T-helper 2 cell treated with Interferon-gamma antibody and Interleukin-4, amounts not matched to agents 5 μg/mL and 100 μg/mL, for 36 hours (primary cell): ENCODE measurements around the gene RAB5A.
"Not testable (repeated sequence)": the region's sequence is repeated elsewhere in the genome, so short reads cannot be mapped to it uniquely, and the experiment has no call there.

Experiments
- DNase-seq: peaks from one replicate; pipeline ENCODE4 v3.0.0; 2021; ENCODE audit warnings: low spot score
- H3K27ac Mint-ChIP-seq: one replicate; pipeline ENCODE4 v1.8.0; 2021; ENCODE audit warnings: mild to moderate bottlenecking, mixed read lengths
- H3K27me3 Mint-ChIP-seq: one replicate; pipeline ENCODE4 v1.8.0; 2021; ENCODE audit warnings: low read depth, mixed read lengths
- H3K36me3 Mint-ChIP-seq: one replicate; pipeline ENCODE4 v1.8.0; 2021; ENCODE audit warnings: low read depth, mixed read lengths
- H3K4me1 Mint-ChIP-seq: one replicate; pipeline ENCODE4 v1.8.0; 2021; ENCODE audit warnings: low read depth, mixed read lengths
- H3K4me3 Mint-ChIP-seq: one replicate; pipeline ENCODE4 v1.8.0; 2022; ENCODE audit warnings: mild to moderate bottlenecking, moderate library complexity, mixed read lengths
- H3K9me3 Mint-ChIP-seq: one replicate; pipeline ENCODE4 v1.8.0; 2021; ENCODE audit warnings: mixed read lengths

Gene RAB5A

DNA sequence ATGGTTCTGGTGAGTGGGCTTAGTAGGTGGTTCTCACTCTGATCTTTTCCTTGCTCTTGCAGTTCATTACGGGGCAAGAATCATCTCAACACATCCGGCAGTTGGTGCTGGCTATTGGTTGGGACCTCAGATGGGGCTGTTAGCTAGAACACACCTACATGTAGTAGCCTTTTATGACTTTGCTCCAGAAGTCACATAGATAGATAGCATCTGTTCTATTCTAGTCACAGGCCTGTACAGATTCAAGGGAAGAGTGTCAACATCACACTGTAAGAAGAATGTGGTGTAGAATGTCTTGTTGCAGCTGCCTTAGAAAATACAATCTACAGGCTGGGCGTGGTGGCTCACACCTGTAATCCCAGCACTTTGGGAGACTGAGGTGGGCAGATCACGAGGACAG lies 15.1 kb downstream of the RAB5A start:
- DNase-seq, result no peak
- H3K9me3 Mint-ChIP-seq, result no peaks in the 10 kb centered on the region
- H3K36me3 Mint-ChIP-seq, result peaks cover 22% of the 10 kb centered on the region
- no peaks in the 10 kb centered on the region for H3K27me3 Mint-ChIP-seq
- no peak overlapping the region for H3K4me3 Mint-ChIP-seq
- H3K27ac Mint-ChIP-seq, result no peak overlapping the region
- H3K4me1 Mint-ChIP-seq, result peaks cover 7% of the 10 kb centered on the region

DNA sequence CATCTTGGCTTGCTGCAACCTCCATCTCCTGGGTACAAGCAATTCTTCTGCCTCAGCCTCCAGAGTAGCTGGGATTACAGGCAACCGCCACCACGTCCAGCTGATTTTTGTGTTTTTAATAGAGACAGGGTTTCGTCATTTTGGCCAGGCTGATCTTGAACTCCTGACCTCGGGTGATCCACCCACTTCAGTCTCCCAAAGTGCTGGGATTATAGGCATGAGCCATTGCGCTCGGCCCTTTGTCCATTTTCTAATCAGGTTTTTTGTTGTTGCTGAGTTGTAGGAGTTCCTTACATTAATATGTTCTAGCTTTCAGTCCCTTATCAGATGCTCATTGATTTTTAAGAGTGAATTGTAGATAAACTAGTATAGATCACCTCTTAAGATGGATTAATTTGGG lies 20.3 kb downstream of the RAB5A start:
- peaks cover 20% of the 10 kb centered on the region for H3K36me3 Mint-ChIP-seq

DNA sequence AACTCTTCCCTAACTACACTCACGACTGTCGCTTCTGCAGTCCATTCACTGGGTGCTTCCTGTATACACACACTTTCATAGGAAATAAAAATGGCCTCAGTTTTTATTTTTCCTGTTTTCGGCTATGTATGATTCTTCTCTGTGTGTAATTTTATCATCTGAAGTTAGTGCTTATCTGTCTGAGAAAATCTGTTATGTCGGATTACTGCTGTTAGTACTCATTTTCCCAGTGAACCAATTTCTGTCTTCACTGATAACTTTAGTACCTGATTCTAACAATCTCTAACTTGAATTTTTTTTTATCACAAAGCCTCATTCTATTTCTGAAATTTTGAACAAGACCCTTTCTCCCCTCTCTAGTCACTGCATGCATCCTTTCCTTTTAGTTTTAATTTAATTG lies 20.9 kb downstream of the RAB5A start:
- H3K27ac Mint-ChIP-seq, result no peak overlapping the region
- no peaks in the 10 kb centered on the region for H3K27me3 Mint-ChIP-seq
- no peak overlapping the region for H3K4me3 Mint-ChIP-seq
- peaks cover 6% of the 10 kb centered on the region for H3K4me1 Mint-ChIP-seq
- no peak for DNase-seq
- peaks cover 16% of the 10 kb centered on the region for H3K36me3 Mint-ChIP-seq
- no peaks in the 10 kb centered on the region for H3K9me3 Mint-ChIP-seq

More for the DNA sequence above, 20.3 kb downstream of the RAB5A start:
- no peak overlapping the region for H3K4me3 Mint-ChIP-seq
- H3K4me1 Mint-ChIP-seq, result peaks cover 6% of the 10 kb centered on the region
- H3K27ac Mint-ChIP-seq, result no peak overlapping the region
- no peaks in the 10 kb centered on the region for H3K27me3 Mint-ChIP-seq
- H3K9me3 Mint-ChIP-seq, result no peaks in the 10 kb centered on the region
- no peak for DNase-seq

DNA sequence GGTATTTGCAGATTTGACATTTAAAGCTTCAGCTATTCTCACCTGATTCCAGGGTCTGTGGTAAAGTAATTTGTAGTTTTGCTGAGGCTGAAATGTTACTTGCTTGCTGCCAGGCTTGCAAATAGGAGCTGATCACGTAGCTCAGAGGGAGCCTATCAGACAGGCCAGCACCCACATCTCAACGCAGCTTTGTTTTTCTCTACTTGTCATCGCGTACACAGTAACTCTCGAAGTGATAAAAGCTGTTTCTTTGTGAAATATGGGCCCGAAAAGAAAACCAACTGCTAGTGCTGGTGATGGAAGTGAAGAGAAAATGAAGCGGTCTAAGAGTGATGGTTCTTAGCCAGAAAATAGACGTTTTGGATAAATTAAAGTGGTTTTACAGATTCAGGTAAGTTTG lies 23.4 kb downstream of the RAB5A start:
- no peak overlapping the region for H3K27ac Mint-ChIP-seq
- no peaks in the 10 kb centered on the region for H3K9me3 Mint-ChIP-seq
- peaks cover 24% of the 10 kb centered on the region for H3K36me3 Mint-ChIP-seq
- peaks cover 6% of the 10 kb centered on the region for H3K4me1 Mint-ChIP-seq
- DNase-seq, result no peak
- H3K27me3 Mint-ChIP-seq, result no peaks in the 10 kb centered on the region
- no peak overlapping the region for H3K4me3 Mint-ChIP-seq

DNA sequence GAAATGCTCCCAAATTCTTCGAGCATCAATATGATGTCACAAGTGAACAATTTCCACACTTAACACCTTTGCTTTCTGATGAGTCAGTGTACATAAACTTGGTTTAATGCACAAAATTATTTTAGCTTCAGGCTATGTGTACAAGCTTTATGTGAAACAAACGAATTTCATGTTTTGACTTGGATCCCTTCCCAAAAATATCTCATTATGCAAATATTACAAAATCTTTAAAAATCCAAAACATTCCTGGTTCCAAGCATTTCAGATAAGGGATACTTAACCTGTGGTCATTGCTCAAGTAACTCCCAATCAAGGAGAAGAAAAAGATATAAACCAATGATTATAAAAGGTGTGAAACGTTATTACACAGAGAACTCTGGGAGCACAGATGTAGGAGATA lies 25.2 kb downstream of the RAB5A start:
- H3K36me3 Mint-ChIP-seq, result peaks cover 30% of the 10 kb centered on the region
- H3K9me3 Mint-ChIP-seq, result no peaks in the 10 kb centered on the region
- no peak overlapping the region for H3K4me3 Mint-ChIP-seq
- peaks cover 4% of the 10 kb centered on the region for H3K4me1 Mint-ChIP-seq
- no peak for DNase-seq
- H3K27ac Mint-ChIP-seq, result no peak overlapping the region
- no peaks in the 10 kb centered on the region for H3K27me3 Mint-ChIP-seq

DNA sequence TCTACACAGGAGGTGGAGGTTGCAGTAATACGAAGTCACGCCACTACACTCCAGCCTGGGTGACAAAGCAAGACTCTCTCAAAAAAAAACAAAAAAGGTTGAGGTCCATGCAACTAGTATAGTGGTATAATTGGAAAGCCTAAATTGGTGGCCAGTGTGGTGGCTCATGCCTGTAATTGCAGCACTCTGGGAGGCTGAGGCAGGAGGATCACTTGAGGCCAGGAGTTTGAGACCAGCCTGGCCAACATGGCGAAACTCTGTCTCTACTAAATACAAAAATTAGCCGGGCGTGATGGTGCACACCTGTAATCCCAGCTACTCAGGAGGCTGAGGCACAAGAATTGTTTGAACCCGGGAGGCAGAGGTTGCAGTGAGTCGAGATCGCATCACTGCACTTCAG lies 42.0 kb downstream of the RAB5A start:
- not testable (repeated sequence) for H3K4me1 Mint-ChIP-seq, H3K27me3 Mint-ChIP-seq, H3K27ac Mint-ChIP-seq, H3K9me3 Mint-ChIP-seq, H3K36me3 Mint-ChIP-seq, DNase-seq, H3K4me3 Mint-ChIP-seq

DNA sequence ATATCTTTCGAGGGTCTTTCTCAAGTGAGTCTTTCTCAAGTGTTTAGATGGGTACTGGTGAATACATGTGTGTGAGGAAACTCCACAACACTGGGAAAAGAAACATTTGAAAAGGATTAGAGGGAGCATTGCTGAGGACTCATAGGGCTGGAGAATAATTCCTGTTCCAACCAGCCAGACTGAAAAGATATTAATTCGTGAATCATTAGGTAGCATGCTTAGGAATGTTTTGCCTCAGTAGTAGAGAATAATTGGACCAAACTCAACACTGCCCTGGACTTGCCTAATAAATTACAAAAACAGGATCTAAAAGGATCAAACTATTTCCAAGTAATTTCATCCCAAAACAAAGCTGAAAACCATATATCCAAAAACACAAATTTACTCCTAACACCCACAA lies 47.9 kb downstream of the RAB5A start:
- Mint-ChIP-seq H3K4me3 (no peak overlapping the region), H3K27ac (no peak overlapping the region), H3K9me3 (no peaks in the 10 kb centered on the region), H3K36me3 (peaks cover 2% of the 10 kb centered on the region), H3K27me3 (no peaks in the 10 kb centered on the region), H3K4me1 (no peaks in the 10 kb centered on the region)
- DNase-seq, result no peak

DNA sequence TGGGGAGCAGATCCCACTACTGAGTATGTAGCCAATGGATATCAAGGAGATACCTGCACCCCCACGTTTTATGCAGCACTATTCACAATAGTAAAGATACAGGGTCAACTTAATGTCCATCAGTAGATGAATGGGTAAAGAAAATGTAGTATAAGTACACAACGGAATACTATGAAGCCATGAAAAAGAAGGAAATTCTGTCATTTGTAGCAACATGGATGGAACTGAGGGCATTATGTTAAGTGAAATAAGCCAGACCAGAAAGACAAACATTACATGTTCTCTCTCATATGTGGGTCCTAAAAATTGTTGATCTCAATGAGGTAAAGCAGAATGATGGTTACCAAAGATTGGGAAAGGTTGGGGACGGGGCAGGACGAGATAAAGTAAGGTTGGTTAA lies 50.6 kb downstream of the RAB5A start:
- H3K27me3 Mint-ChIP-seq, result no peaks in the 10 kb centered on the region
- H3K9me3 Mint-ChIP-seq, result no peaks in the 10 kb centered on the region
- DNase-seq, result no peak
- no peaks in the 10 kb centered on the region for H3K4me1 Mint-ChIP-seq
- H3K27ac Mint-ChIP-seq, result no peak overlapping the region
- peaks cover 2% of the 10 kb centered on the region for H3K36me3 Mint-ChIP-seq
- H3K4me3 Mint-ChIP-seq, result no peak overlapping the region

DNA sequence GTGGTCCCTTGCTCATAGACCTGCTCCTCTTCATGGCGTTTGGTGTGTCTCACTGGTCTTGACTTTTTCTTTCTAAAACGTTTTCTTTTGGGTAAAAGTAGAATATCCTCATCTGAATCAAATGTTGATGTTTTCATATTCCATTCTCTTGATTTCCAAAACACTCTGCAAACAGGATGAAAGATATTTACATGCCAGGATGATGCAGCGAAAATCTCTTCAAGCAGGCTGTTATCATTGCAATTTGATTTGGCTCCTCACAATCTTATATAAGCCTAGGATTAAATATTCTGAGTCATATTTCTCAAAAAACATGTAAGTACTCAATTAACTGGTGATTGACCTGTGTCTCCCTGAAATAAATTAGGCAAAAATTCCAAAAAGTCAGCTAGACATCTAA lies 55.0 kb downstream of the RAB5A start:
- H3K27me3 Mint-ChIP-seq, result no peaks in the 10 kb centered on the region
- H3K27ac Mint-ChIP-seq, result no peak overlapping the region
- no peaks in the 10 kb centered on the region for H3K36me3 Mint-ChIP-seq
- no peak overlapping the region for H3K4me3 Mint-ChIP-seq
- H3K9me3 Mint-ChIP-seq, result no peaks in the 10 kb centered on the region
- DNase-seq, result no peak
- H3K4me1 Mint-ChIP-seq, result no peaks in the 10 kb centered on the region

DNA sequence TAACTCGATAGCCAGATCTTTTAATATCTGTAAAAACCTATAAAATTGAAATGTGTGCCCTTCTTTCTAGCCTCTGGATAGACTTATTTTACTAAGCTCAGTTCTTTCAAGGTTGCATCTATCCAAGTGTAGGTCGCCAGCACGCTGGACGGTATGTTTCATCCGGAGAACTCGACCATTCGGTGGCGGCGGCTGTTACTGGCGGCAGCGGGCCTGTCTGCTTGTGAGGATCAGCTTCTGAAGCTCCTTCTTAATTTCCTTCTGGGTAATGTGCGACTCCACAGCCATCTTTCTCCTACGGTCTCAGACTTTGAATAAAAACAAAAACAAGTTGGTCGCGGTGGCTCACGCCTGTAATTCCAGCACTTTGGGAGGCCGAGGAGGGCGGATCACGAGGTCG lies 61.1 kb downstream of the RAB5A start:
- DNase-seq, result no peak
- no peaks in the 10 kb centered on the region for H3K27me3 Mint-ChIP-seq
- H3K36me3 Mint-ChIP-seq, result no peaks in the 10 kb centered on the region
- no peaks in the 10 kb centered on the region for H3K4me1 Mint-ChIP-seq
- no peaks in the 10 kb centered on the region for H3K9me3 Mint-ChIP-seq
- H3K27ac Mint-ChIP-seq, result no peak overlapping the region
- no peak overlapping the region for H3K4me3 Mint-ChIP-seq

DNA sequence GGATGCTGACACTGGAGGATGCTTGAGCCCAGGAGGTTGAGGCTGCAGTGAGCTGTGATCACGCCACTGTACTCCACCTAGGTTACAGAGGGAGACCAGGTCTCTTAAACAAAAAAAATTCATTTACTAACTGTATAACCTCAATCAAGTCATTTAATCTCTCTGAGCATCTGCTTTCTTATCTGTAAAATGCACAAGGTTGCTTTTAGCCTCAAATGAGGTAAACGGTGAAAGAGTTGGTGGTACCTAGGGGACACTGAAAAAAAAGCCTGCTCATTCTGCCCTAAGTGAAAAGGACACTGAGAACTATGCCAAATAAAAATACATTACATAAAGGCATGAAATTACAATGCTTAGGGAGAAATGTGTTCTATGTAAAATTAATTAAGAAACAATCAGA lies 61.7 kb downstream of the RAB5A start:
- Mint-ChIP-seq H3K4me3 (no peak overlapping the region), H3K27ac (no peak overlapping the region), H3K4me1 (no peaks in the 10 kb centered on the region), H3K36me3 (no peaks in the 10 kb centered on the region), H3K27me3 (no peaks in the 10 kb centered on the region), H3K9me3 (no peaks in the 10 kb centered on the region)
- DNase-seq, result no peak

DNA sequence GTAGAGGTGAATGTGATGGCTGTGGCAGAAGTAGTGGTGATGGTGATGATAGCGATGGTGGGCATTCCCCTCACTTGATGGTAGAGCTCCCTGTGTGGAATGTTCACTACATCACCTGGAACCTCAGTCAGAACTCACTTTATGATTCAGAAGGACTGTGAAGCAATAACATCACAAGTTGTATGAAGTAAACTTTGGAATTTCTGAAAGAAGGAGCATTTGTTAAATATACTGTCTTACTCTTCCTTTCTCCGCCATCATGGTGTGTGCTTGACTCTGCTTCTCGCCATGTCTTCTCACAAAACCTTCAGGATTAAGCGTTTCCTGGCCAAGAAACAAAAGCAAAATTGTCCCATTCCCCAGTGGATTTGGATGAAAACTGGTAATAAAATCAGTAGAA lies 65.3 kb downstream of the RAB5A start, which contains the start of gene PP2D1:
TSS of gene PP2D1 (minus strand) at position 101 of the 400 bp plus-strand sequence. CDS start 192 bp downstream, outside the sequence.
- no peak within 1 kb of the TSS for H3K27ac Mint-ChIP-seq

DNA sequence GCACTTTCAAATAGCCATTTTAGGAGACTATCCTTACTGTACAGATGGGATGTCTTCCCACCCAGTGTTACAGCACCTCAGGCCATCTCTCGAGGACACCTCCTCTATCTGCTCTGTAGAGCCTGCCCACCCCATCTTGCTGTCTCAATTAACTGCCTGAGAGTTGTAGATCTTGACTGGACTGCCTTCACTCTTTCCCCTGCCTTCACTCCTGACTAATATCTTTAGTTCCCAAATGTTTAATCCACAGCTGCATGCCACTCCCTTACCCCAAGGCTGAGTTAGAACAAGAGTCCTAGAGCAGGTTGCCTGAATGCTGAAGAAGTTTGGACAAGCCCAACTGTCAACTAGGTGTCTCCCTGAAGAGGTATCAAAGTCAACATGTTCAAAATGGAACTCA lies 66.5 kb downstream of the RAB5A start:
- Mint-ChIP-seq H3K36me3 (no peaks in the 10 kb centered on the region), H3K9me3 (no peaks in the 10 kb centered on the region), H3K4me3 (no peak overlapping the region), H3K27ac (no peak overlapping the region), H3K27me3 (no peaks in the 10 kb centered on the region), H3K4me1 (no peaks in the 10 kb centered on the region)
- DNase-seq, result no peak

More for the DNA sequence above, 65.3 kb downstream of the RAB5A start, which contains the start of gene PP2D1:
- Mint-ChIP-seq H3K27me3 (no peaks in the 10 kb centered on the region), H3K36me3 (no peaks in the 10 kb centered on the region), H3K4me1 (no peaks in the 10 kb centered on the region), H3K9me3 (no peaks in the 10 kb centered on the region), H3K4me3 (no peak within 1 kb of the TSS)
- no peak for DNase-seq

DNA sequence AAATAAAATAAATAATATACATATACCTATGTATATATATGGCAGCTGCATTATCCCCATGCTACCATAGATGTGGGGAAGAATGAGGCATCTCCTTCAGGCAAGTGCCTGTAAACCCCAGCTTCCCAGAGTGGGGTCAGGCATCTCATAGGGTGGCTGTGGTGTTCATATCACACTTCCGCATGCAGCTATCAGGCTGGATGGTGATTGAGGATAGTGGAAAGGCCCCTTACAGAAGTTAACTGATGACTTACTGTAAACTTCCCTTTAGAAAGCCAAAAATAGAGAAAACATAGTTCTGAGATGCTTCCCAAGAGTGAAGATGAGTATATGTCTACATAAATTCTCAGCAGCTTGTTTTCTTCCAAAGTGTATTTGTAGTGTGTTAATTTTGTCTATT lies 68.6 kb downstream of the RAB5A start:
- no peak overlapping the region for H3K27ac Mint-ChIP-seq
- no peaks in the 10 kb centered on the region for H3K36me3 Mint-ChIP-seq
- no peak overlapping the region for H3K4me3 Mint-ChIP-seq

DNA sequence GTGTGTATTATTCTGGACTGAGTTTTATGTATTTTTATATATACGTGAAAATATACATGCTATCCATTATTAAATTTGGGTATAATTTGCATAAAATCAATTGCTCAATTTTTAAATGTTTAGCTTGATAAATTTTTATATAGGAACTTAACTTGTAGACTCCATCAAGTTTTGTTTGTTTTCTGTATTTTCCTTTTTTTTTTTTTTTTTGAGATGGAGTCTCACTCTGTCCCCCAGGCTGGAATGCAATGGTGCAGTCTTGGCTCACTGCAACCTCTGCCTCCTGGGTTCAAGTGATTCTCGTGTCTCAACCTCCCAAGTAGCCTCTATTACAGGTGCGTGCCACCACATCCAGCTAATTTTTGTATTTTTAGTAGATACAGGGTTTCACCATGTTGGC lies 69.2 kb downstream of the RAB5A start:
- not testable (repeated sequence) for H3K4me3 Mint-ChIP-seq, DNase-seq, H3K27me3 Mint-ChIP-seq, H3K27ac Mint-ChIP-seq, H3K36me3 Mint-ChIP-seq, H3K4me1 Mint-ChIP-seq, H3K9me3 Mint-ChIP-seq

More for the DNA sequence above, 68.6 kb downstream of the RAB5A start:
- no peaks in the 10 kb centered on the region for H3K4me1 Mint-ChIP-seq
- DNase-seq, result no peak
- H3K9me3 Mint-ChIP-seq, result no peaks in the 10 kb centered on the region
- H3K27me3 Mint-ChIP-seq, result no peaks in the 10 kb centered on the region
